ENCODE data around the gene TSHZ1.

Gene TSHZ1

DNA sequence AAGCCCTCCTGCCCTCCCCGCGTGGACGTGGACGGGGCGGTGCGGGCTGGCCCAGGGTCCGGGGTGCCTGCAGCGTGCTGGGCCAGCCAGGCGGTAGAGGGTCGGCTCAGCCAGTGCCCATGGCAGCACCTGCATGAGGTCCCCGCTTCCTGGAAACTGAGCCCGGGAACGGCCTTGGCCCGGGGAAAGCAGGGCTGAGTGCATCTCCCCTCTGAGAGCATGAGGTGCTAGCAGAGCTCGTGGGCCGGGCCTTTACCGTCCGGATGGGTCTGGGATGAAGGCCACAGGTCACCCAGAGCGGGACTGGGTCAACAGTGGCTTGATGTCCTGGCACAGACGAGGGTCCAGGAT is 39.8 kb downstream of the TSHZ1 start:
- Histone ChIP-seq H3F3A (ENCODE audit: insufficient read depth, low read length) (no peaks in the 10 kb centered on the region), H2AFZ (ENCODE audit: low read length) (no peak overlapping the region), H3K9me3 (ENCODE audit: low read length) (no peaks in the 10 kb centered on the region), H3K36me3 (ENCODE audit: insufficient read depth, low read length) (no peaks in the 10 kb centered on the region), H3K9me2 (ENCODE audit: low read depth, low read length) (no peaks in the 10 kb centered on the region), H3K27ac (ENCODE audit: low read depth, low read length, poor library complexity, severe bottlenecking) (no peak overlapping the region), H3K4me3 (ENCODE audit: low read depth, low read length, poor library complexity, severe bottlenecking) (no peak overlapping the region), H3K4me2 (ENCODE audit: low read length) (no peak overlapping the region), H3K4me1 (ENCODE audit: insufficient read depth, low read length, severe bottlenecking) (no peaks in the 10 kb centered on the region), H3K27me3 (ENCODE audit: insufficient read depth, low read length) (0 out of 2 replicates have a peak, but pooled peaks cover 4% of the 10 kb centered on the region), H4K20me1 (ENCODE audit: insufficient read depth, low read length) (no peaks in the 10 kb centered on the region), H3K9ac (ENCODE audit: low read length) (no peak overlapping the region), H3K79me2 (ENCODE audit: insufficient read depth, low read length) (no peaks in the 10 kb centered on the region)
- TF ChIP-seq EZH2 (IDR thresholded peaks at IDR 0.05; ENCODE audit: borderline replicate concordance, low read length): no peak
- TF ChIP-seq, protein P1, sequence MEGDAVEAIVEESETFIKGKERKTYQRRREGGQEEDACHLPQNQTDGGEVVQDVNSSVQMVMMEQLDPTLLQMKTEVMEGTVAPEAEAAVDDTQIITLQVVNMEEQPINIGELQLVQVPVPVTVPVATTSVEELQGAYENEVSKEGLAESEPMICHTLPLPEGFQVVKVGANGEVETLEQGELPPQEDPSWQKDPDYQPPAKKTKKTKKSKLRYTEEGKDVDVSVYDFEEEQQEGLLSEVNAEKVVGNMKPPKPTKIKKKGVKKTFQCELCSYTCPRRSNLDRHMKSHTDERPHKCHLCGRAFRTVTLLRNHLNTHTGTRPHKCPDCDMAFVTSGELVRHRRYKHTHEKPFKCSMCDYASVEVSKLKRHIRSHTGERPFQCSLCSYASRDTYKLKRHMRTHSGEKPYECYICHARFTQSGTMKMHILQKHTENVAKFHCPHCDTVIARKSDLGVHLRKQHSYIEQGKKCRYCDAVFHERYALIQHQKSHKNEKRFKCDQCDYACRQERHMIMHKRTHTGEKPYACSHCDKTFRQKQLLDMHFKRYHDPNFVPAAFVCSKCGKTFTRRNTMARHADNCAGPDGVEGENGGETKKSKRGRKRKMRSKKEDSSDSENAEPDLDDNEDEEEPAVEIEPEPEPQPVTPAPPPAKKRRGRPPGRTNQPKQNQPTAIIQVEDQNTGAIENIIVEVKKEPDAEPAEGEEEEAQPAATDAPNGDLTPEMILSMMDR (IDR thresholded peaks at IDR 0.05; ENCODE audit: low read length): no peak

DNA sequence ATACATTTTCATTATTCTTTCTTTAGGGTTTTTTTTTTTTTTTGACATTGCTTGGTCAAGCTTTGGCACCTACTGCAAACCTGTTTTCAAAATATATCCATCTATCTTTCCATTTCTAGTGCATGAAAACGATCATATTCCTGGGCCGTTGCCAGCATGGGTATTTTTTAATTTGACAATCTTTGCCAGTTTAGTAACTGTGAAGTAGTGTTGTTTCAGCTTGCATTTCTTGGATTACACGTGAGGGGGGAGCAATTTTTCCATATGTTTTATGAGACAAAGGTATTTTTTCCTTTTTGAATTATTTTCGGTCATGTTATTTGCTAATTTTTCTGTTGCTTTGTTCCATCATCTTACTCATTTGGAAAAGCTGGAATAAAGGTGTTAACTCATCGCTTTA is 40.9 kb downstream of the TSHZ1 start:
- Histone ChIP-seq H3K4me1 (ENCODE audit: insufficient read depth, low read length, severe bottlenecking) (no peaks in the 10 kb centered on the region), H4K20me1 (ENCODE audit: insufficient read depth, low read length) (no peaks in the 10 kb centered on the region)
- TF ChIP-seq, protein P1 (IDR thresholded peaks at IDR 0.05; ENCODE audit: low read length): no peak
- no peak for TF ChIP-seq EZH2 (IDR thresholded peaks at IDR 0.05; ENCODE audit: borderline replicate concordance, low read length)

DNA sequence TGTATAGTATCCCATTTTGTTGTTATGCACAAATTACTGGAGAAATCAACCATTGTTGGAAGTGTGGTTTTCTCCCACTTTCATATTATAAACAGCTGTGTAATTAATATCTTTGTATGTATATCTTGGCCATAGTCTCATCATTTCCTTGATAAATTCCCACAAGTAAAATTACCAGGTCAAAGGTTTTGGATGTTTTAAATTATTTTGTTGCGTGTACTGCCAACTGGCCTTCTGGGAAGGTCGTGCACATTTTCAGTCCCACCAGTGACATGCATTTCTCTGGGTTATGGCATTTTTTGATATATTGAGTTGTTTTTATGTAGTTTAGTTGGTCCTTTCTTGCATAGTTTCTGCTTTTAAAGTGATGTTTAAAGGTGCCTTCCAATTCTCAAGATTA is 41.5 kb downstream of the TSHZ1 start:
- Histone ChIP-seq H4K20me1 (ENCODE audit: insufficient read depth, low read length) (no peaks in the 10 kb centered on the region), H3K79me2 (ENCODE audit: insufficient read depth, low read length) (no peaks in the 10 kb centered on the region), H3K4me2 (ENCODE audit: low read length) (no peak overlapping the region), H3K4me3 (ENCODE audit: low read depth, low read length, poor library complexity, severe bottlenecking) (no peak overlapping the region), H3K9me2 (ENCODE audit: low read depth, low read length) (no peaks in the 10 kb centered on the region), H3K36me3 (ENCODE audit: insufficient read depth, low read length) (no peaks in the 10 kb centered on the region), H3K27ac (ENCODE audit: low read depth, low read length, poor library complexity, severe bottlenecking) (no peak overlapping the region), H3F3A (ENCODE audit: insufficient read depth, low read length) (no peaks in the 10 kb centered on the region), H3K4me1 (ENCODE audit: insufficient read depth, low read length, severe bottlenecking) (no peaks in the 10 kb centered on the region), H2AFZ (ENCODE audit: low read length) (no peak overlapping the region), H3K27me3 (ENCODE audit: insufficient read depth, low read length) (no peaks in the 10 kb centered on the region), H3K9ac (ENCODE audit: low read length) (no peak overlapping the region), H3K9me3 (ENCODE audit: low read length) (no peaks in the 10 kb centered on the region)
- no peak for TF ChIP-seq EZH2 (IDR thresholded peaks at IDR 0.05; ENCODE audit: borderline replicate concordance, low read length)
- TF ChIP-seq, protein P1 (IDR thresholded peaks at IDR 0.05; ENCODE audit: low read length): no peak

More for the DNA sequence above, 40.9 kb downstream of the TSHZ1 start:
- H3K36me3 ChIP-seq (ENCODE audit: insufficient read depth, low read length): no peaks in the 10 kb centered on the region
- H2AFZ ChIP-seq (ENCODE audit: low read length): no peak overlapping the region
- H3K9me2 ChIP-seq (ENCODE audit: low read depth, low read length): no peaks in the 10 kb centered on the region
- no peaks in the 10 kb centered on the region for H3K27me3 ChIP-seq (ENCODE audit: insufficient read depth, low read length)
- H3K9ac ChIP-seq (ENCODE audit: low read length): no peak overlapping the region
- no peak overlapping the region for H3K27ac ChIP-seq (ENCODE audit: low read depth, low read length, poor library complexity, severe bottlenecking)
- no peaks in the 10 kb centered on the region for H3F3A ChIP-seq (ENCODE audit: insufficient read depth, low read length)
- H3K9me3 ChIP-seq (ENCODE audit: low read length): no peaks in the 10 kb centered on the region
- H3K4me2 ChIP-seq (ENCODE audit: low read length): no peak overlapping the region
- no peak overlapping the region for H3K4me3 ChIP-seq (ENCODE audit: low read depth, low read length, poor library complexity, severe bottlenecking)
- H3K79me2 ChIP-seq (ENCODE audit: insufficient read depth, low read length): no peaks in the 10 kb centered on the region
